Activated T-helper 1 cell treated with anti-CD3 and anti-CD28 coated beads, Interleukin-12 subunit alpha, Interleukin-12 subunit beta, Interleukin-2, Interleukin-4 antibody, amounts not matched to agents 30 ng/mL and 10 ng/mL and 1 ng/mL, durations not matched to agents 14 hours and 24 hours and 36 hours (primary cell): ENCODE data around the gene APP. TPM values are rescaled to one million over a fixed set of nuclear protein-coding genes. Genes with fewer than 3 reads are reported as not detected.

Source experiments
- DNase-seq: peaks from one replicate; pipeline ENCODE4 v3.0.0; 2021; ENCODE audit warnings: low spot score
- H3K27ac Mint-ChIP-seq: one replicate; pipeline ENCODE4 v1.8.0; 2021; ENCODE audit warnings: mild to moderate bottlenecking, mixed read lengths
- H3K27me3 Mint-ChIP-seq: one replicate; pipeline ENCODE4 v1.8.0; 2022; ENCODE audit warnings: mild to moderate bottlenecking, moderate library complexity, mixed read lengths; ENCODE audit not compliant: insufficient read depth
- H3K36me3 Mint-ChIP-seq: one replicate; pipeline ENCODE4 v1.8.0; 2021; ENCODE audit warnings: low read depth, mixed read lengths
- H3K4me1 Mint-ChIP-seq: one replicate; pipeline ENCODE4 v1.8.0; 2021; ENCODE audit warnings: low read depth, mixed read lengths
- H3K4me3 Mint-ChIP-seq: one replicate; pipeline ENCODE4 v1.8.0; 2021; ENCODE audit warnings: mild to moderate bottlenecking, moderate library complexity, mixed read lengths
- H3K9me3 Mint-ChIP-seq: one replicate; pipeline ENCODE4 v1.8.0; 2021; ENCODE audit warnings: mixed read lengths
- intact Hi-C: fragments of 100-400 bp; cut with micrococcal nuclease; formaldehyde crosslinking; loops from one replicate; pipeline ENCODE4 v1.15.1; 2024
- total RNA-seq: library from RNA; stranded (reverse); gene quantifications from 2 replicates; pipeline ENCODE4 v1.2.3, GENCODE V29; 2022

APP gene
- total RNA-seq, 1 donor from 2014 or later, result 66.6 TPM

DNA sequence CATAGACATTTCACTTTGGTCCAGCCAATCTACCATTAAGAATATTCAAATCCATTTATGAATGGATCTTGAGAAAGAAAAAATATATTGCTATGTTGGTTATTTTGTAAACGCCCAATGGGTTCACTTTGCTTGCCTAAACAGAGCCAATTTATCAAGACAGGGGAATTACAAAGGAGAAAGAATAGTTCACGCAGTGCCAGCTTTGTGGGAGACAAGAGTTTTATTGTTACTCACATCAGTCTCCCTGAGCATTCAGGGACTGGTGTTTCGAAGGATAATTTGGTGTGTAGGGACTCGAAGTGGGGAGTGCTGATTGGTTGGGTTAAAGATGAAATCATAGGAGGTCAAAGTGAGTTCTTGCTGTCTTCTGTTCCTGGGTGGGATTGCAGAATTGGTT is 300.5 kb downstream of the APP start:
- no peak overlapping the region for H3K27ac Mint-ChIP-seq
- no peaks in the 10 kb centered on the region for H3K36me3 Mint-ChIP-seq
- peaks cover 2% of the 10 kb centered on the region for H3K27me3 Mint-ChIP-seq
- no peak overlapping the region for H3K4me3 Mint-ChIP-seq
- no peaks in the 10 kb centered on the region for H3K9me3 Mint-ChIP-seq
- no peak for DNase-seq
- H3K4me1 Mint-ChIP-seq, result peaks cover 8% of the 10 kb centered on the region
- intact Hi-C loops, result no loop called here

DNA sequence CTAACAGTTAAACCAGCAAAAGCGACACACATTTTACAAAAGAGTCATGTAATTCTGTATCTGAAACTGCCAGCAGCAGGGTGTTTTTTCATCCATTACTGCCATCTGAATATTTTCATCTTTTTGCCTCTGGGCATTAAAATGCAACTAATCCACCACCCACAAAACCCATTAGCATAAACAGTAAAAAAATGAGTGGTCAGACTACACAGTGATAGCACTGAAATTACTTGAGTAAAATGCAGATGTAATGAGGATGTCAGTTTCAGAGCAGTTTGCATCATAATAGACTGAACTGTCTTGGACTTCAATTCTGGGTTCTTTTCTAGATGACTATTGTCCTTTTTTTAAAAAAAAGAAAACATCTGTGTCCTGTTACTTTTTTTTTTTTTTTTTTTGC is 303.5 kb downstream of the APP start:
- Mint-ChIP-seq H3K4me1 (peaks cover 8% of the 10 kb centered on the region), H3K27me3 (peaks cover 2% of the 10 kb centered on the region), H3K36me3 (no peaks in the 10 kb centered on the region), H3K9me3 (no peaks in the 10 kb centered on the region), H3K4me3 (no peak overlapping the region), H3K27ac (no peak overlapping the region)
- DNase-seq, result no peak
- intact Hi-C loops, result loop anchor here (10.0 kb wide), 1 partner anchor 132 kb away; the partner anchor contains the start of genes ATP5PF and GABPA

DNA sequence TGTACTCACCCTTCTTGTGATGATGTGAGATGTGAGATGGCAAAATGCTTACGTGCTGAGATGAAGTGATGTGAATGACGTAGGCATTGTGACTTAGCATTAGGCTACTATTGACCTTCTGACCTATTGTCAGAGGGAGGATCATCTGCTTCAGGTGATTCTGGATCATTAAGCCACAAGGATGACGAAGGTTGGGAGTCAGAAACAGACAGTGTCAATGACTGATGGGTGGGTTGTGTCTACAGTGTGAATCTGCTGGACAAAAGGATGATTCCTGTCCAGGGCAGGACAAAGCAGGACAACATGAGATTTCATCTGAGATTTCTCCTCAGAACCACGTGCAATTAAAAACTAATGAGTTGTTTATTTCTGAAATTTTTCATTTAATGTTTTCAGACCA is 306.8 kb downstream of the APP start:
- Mint-ChIP-seq H3K4me3 (no peak overlapping the region), H3K4me1 (peaks cover 8% of the 10 kb centered on the region), H3K27me3 (peaks cover 11% of the 10 kb centered on the region), H3K9me3 (no peaks in the 10 kb centered on the region), H3K27ac (no peak overlapping the region), H3K36me3 (no peaks in the 10 kb centered on the region)
- DNase-seq, result no peak
- intact Hi-C loops, result loop anchor here (10.0 kb wide), 1 partner anchor 129 kb away; the partner anchor contains the start of genes ATP5PF and GABPA

DNA sequence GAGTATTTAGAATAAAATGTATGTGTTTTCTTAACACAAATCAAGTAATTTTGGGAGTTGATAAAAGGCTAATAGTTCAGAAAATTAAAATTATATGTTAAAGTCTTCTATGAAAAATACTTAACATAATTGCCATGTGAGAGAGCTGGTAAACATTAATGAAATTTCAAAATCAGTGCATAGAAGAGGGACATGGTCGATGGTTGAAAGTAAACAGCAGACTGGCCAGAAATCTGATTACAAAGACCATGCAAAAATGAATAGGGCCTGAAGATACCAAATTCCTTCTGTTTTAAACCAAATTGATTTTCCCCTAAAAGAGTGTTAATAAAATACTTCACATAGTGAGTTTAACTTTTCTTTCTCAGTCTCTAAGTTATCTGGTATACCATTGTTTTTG is 307.5 kb downstream of the APP start:
- Mint-ChIP-seq H3K4me3 (no peak overlapping the region), H3K27me3 (peaks cover 11% of the 10 kb centered on the region), H3K36me3 (no peaks in the 10 kb centered on the region), H3K4me1 (peaks cover 8% of the 10 kb centered on the region), H3K9me3 (no peaks in the 10 kb centered on the region), H3K27ac (no peak overlapping the region)
- no peak for DNase-seq
- intact Hi-C loops, result loop anchor here (10.0 kb wide), 1 partner anchor 128 kb away; the partner anchor contains the start of genes ATP5PF and GABPA

DNA sequence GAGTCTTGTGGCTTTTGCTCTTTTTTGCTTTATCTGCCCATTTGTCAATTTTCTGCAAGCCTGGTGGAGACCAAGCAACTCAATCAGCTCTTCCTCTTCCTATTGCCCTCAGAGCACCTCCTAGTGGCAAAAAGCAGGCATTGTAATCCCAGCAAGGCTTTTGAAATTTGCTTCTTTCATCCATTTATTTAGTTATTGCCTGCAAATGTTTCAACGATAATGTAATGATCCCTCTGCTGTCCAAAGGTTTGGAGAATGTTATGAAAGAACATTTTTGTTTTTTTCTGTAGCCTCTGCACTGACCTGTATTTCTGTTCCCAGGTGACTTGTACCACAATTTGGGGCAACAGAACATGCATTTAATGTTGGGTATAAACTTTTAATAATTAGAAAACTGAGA is 308.0 kb downstream of the APP start:
- Mint-ChIP-seq H3K27me3 (peaks cover 8% of the 10 kb centered on the region), H3K4me1 (peaks cover 8% of the 10 kb centered on the region)

DNA sequence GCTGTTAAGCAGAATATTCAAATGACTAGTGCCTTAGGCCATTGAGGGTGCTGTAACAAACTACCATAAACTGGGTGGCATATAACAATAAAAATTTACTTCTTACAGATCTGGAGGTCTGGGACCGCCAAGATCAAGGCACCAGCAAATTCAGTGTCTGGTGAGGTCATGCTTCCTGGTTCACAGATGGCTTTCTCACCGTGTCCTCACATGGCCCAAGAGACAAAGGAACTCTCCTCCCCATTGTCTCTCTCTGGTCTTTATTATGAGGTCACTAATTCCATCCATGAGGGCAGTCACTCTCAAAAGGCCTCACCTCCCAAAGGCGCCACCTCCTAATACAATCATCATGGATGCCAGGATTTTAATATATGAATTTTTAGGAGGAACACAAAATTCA is 308.5 kb downstream of the APP start:
- intact Hi-C loops, result loop anchor here (1.0 to 10.0 kb wide), 2 partner anchors 127 to 254 kb away; partner anchors contain the start of genes ATP5PF and GABPA
- Mint-ChIP-seq H3K4me1 (peaks cover 8% of the 10 kb centered on the region), H3K9me3 (no peaks in the 10 kb centered on the region), H3K36me3 (no peaks in the 10 kb centered on the region), H3K27me3 (peaks cover 8% of the 10 kb centered on the region), H3K27ac (no peak overlapping the region), H3K4me3 (no peak overlapping the region)
- DNase-seq, result no peak

More for the DNA sequence above, 308.0 kb downstream of the APP start:
- no peak for DNase-seq
- Mint-ChIP-seq H3K4me3 (no peak overlapping the region), H3K36me3 (no peaks in the 10 kb centered on the region), H3K9me3 (no peaks in the 10 kb centered on the region), H3K27ac (no peak overlapping the region)
- intact Hi-C loops, result loop anchor here (1.0 to 10.0 kb wide), 2 partner anchors 128 to 254 kb away; partner anchors contain the start of genes ATP5PF and GABPA

DNA sequence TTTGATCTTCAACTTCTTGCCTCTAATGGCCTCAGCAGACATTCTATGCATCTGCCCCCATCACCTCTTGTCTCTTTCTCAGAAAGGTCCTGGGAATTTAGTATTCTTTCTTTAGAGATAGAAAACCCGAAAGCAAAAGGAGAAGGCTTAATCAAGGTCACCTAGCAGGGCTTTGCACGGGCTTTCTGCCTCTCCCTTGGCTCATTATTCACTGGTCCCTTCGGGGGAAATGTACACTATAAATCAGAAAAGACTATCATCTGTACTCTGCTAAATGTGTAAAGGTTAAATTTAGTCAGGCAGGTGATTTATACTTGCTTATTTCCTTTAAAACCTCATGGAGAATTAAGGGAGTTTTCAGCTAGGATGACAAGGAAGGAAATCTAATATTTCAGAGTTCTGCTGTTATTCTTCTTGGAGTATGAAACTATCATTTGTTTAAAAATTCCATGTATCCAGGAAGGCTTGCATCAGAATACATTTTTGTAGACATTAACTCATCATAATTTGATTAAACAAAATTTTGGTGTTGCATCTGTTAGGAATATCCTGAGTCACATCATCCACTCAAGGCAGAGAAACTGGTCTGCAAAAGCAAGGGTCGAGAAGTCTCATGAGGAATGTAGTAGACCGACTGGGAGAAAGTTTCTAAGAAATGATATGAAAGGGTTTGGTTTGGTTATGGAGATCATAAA is 311.2 kb downstream of the APP start:
- H3K9me3 Mint-ChIP-seq, result no peaks in the 10 kb centered on the region
- no peak for DNase-seq
- H3K4me3 Mint-ChIP-seq, result no peak overlapping the region
- peaks cover 8% of the 10 kb centered on the region for H3K27me3 Mint-ChIP-seq
- H3K36me3 Mint-ChIP-seq, result no peaks in the 10 kb centered on the region
- H3K27ac Mint-ChIP-seq, result no peak overlapping the region
- H3K4me1 Mint-ChIP-seq, result no peaks in the 10 kb centered on the region
- intact Hi-C loops, result no loop called here

DNA sequence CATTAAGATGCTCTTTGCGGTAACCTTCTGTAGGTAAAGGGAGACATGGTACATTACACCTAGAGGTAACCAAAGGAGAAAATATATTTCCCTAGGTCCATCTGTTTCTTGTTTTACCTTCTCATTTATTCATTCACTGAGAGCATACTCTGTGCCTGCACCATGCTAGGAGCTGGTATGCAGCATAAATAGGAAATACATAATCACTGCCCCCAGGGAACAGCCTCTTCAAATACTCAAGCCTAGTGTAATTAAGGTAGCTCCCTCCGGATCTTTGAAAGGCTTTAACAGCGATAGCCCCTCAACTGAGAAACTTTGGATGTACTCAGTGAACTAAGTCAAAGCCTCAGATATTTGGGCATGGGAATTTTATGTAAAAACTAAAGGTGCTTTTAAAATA is 312.2 kb downstream of the APP start:
- Mint-ChIP-seq H3K27ac (no peak overlapping the region), H3K27me3 (peaks cover 8% of the 10 kb centered on the region), H3K9me3 (no peaks in the 10 kb centered on the region)

DNA sequence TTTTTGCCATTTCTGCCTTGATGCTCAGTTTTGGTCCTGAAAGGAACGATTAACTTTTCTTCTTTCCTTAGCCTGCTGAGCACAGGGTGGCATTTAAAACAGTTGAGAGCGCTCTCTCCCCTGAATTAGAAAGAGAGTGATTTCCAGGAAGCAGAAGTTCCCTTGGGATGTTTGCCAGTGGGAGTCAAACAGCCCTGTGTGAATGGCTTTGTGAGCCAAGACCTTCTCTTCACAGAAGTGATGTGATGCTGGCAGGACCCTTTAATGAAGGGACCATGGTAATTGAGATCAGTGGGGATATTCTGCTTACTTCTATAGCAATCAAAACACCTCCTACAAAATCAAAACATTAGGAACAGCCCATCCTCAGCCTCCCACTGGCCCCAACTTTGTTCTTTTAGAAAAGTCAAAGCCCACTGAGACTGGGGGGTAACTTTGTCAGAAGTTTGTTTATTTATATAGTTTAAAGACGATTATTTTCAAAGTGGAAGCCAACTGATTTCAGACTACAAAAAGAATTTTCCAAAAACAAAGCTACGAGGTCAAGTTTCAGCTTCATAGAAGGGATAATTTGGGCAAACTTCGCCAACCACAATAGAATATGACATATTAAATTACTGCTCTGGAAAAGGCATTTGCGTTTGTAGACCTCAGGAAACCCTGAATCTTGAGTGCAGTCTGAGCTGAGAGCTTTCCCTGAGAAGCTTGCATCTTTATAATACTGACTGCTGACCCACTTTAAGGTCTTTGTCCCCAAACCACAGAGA is 313.1 kb downstream of the APP start:
- DNase-seq, result no peak
- intact Hi-C loops, result no loop called here
- no peak overlapping the region for H3K4me3 Mint-ChIP-seq
- no peaks in the 10 kb centered on the region for H3K4me1 Mint-ChIP-seq
- H3K27ac Mint-ChIP-seq, result no peak overlapping the region
- no peaks in the 10 kb centered on the region for H3K36me3 Mint-ChIP-seq
- peaks cover 8% of the 10 kb centered on the region for H3K27me3 Mint-ChIP-seq
- no peaks in the 10 kb centered on the region for H3K9me3 Mint-ChIP-seq

More for the DNA sequence above, 312.2 kb downstream of the APP start:
- H3K4me1 Mint-ChIP-seq, result no peaks in the 10 kb centered on the region
- H3K36me3 Mint-ChIP-seq, result no peaks in the 10 kb centered on the region
- intact Hi-C loops, result no loop called here
- H3K4me3 Mint-ChIP-seq, result no peak overlapping the region
- no peak for DNase-seq

DNA sequence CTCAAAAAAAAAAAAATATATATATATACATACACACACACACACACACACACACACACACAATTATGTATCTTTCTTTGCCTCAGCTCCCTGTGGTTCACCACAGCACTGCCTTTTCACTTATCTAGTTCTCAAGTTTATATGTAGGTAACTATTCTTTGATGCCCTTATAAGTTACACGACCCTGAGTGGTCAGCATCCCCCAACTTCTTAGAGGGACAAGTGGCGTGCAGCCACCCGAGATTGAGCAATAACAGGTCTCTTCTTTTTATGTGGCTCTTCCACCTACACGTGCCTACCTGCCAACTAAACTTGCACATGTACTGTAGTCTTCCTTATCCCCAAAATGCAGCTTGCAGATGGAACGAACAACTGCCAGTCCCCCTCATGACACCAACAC is 315.0 kb downstream of the APP start:
- DNase-seq, result no peak
- Mint-ChIP-seq H3K27ac (no peak overlapping the region), H3K27me3 (peaks cover 11% of the 10 kb centered on the region), H3K4me1 (no peaks in the 10 kb centered on the region), H3K9me3 (no peaks in the 10 kb centered on the region), H3K36me3 (no peaks in the 10 kb centered on the region), H3K4me3 (no peak overlapping the region)
- intact Hi-C loops, result no loop called here

DNA sequence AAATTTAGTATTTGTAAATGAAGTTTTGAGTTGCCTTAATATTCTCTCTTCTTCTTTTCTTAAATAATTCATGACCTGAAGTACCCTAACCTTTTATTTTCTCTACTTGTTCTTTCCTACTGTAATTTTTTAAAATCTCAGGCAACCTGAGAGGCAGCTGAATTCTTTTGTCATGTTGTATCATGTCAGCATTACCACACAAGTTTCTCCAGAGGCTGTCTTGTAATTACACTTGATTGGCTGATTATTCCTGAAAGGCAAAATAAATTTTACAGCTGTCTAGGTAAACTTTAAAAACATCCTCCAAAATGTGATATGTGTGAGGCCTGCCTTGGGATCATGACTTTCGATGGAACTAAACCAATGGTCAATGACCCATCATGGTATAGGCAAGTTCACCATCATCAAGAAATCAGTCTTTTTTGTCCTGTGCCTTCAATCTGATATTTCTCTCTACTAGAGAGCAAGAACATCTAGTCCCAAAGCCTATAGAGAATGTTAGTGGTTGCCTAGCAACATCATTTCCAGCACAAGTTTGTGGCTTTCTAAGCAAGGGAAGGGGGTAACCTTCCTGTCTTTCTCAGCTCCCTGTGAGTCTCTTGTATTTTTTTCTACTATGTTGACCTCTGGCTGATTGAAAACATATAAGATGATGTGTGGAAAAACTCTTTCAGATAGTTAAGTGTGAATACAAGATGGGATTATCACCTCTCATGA is 320.3 kb downstream of the APP start:
- no peak overlapping the region for H3K27ac Mint-ChIP-seq
- intact Hi-C loops, result no loop called here
- H3K36me3 Mint-ChIP-seq, result no peaks in the 10 kb centered on the region
- no peaks in the 10 kb centered on the region for H3K4me1 Mint-ChIP-seq
- peaks cover 8% of the 10 kb centered on the region for H3K9me3 Mint-ChIP-seq
- DNase-seq, result no peak
- no peak overlapping the region for H3K4me3 Mint-ChIP-seq
- H3K27me3 Mint-ChIP-seq, result peaks cover 4% of the 10 kb centered on the region

DNA sequence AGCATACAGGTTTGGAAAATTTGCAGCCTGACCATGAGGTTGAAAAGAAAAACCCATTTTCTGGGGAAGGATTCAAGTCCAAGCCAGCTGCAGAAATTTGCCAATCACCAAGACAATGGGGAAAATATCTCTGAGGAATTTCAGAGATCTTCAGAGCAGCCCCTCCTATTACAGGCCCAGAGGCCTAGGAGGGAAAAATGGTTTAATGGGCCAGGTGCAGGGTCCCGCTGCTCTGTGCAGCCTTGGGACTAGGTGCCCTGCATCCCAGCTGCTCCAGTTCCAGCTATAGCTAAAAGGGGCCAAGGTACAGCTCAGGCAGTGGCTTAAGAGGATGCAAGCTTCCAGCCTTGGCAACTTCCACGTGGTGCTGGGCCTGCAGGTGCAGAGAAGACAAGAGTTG is 322.3 kb downstream of the APP start:
- intact Hi-C loops, result no loop called here
- no peak overlapping the region for H3K27ac Mint-ChIP-seq
- DNase-seq, result no peak
- no peaks in the 10 kb centered on the region for H3K36me3 Mint-ChIP-seq
- H3K4me1 Mint-ChIP-seq, result no peaks in the 10 kb centered on the region
- H3K9me3 Mint-ChIP-seq, result peaks cover 8% of the 10 kb centered on the region
- H3K27me3 Mint-ChIP-seq, result peaks cover 4% of the 10 kb centered on the region
- H3K4me3 Mint-ChIP-seq, result no peak overlapping the region
